ENCODE data around the gene SF3B2.
"Not testable (repeated sequence)": the region's sequence is repeated elsewhere in the genome, so short reads cannot be mapped to it uniquely, and the experiment has no call there.

Gene SF3B2, protein sequence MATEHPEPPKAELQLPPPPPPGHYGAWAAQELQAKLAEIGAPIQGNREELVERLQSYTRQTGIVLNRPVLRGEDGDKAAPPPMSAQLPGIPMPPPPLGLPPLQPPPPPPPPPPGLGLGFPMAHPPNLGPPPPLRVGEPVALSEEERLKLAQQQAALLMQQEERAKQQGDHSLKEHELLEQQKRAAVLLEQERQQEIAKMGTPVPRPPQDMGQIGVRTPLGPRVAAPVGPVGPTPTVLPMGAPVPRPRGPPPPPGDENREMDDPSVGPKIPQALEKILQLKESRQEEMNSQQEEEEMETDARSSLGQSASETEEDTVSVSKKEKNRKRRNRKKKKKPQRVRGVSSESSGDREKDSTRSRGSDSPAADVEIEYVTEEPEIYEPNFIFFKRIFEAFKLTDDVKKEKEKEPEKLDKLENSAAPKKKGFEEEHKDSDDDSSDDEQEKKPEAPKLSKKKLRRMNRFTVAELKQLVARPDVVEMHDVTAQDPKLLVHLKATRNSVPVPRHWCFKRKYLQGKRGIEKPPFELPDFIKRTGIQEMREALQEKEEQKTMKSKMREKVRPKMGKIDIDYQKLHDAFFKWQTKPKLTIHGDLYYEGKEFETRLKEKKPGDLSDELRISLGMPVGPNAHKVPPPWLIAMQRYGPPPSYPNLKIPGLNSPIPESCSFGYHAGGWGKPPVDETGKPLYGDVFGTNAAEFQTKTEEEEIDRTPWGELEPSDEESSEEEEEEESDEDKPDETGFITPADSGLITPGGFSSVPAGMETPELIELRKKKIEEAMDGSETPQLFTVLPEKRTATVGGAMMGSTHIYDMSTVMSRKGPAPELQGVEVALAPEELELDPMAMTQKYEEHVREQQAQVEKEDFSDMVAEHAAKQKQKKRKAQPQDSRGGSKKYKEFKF

DNA sequence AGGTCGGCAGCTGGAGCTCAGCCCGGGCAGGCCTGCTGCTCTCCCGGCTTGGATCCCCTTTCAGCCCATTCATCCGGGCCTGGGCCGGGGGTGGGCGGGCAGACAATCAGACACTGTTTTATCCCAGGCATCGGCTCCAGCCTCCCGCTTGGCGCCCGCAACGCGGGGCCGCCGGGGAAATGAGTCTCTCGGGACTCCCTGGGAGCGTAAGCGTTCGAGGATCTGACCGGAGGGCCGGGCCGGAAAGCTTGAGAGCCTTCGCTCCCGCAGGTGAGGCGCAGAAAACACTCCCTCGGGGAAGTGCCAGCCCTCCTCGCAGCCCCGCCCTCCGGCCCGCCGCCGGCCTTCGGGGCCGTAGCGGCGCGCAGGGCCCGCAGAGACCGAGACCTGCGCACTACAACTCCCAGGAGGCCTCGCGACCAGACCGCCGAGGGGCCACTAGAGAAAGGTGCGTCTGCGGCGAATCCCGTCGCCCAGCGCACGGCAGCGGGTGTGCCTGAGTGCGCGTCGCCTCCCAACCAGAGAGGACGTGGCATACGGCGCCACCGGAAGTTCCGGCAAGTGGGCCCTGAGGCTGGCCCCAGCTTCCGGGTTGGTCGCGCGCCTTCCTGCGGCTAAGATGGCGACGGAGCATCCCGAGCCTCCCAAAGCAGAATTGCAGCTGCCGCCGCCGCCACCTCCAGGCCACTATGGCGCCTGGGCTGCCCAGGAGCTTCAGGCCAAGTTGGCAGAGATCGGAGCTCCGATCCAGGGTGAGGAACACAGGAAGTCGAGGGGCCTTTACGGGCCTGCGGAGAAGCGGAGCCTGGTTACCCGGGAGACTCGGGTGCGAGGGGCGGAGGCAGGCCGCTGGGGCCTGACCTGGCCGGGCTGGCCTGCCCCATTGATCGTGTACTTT lies at the start of gene SF3B2:
TSS of gene SF3B2 (plus strand) at position 599 of the 898 bp plus-strand sequence. CDS start at position 620, 21 bp downstream.
- FAIRE-seq, result no peak

DNA sequence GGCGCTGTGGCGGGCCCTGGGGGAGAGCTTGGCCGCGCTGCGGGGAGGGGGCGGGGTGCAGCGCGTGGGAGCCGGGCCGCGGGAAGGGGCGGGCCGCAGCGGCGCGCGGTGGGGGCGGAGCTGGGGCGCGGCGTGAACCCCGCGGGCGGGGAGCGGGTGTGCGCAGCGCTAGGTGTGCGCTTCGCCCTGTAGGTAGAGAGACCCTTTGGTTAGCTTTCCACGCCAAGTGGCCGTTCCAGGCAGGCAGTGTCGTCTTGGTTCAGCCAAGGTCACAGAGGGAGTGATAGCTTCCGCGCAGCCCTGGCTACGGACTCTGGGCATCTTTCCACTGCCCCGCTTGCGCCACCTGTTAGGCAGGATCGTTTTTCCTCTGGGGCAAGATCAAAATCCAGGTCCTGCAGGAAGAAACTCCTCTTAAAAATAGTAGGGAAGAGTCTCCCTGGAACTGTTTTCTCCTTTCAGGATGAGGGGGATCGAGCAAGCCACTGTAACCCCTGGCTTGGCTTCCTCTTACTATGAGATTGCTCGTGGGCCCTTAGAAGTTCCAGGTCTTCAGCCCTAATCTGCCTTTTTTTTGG lies 49.4 kb upstream of the SF3B2 start:
- FAIRE-seq, result no peak

DNA sequence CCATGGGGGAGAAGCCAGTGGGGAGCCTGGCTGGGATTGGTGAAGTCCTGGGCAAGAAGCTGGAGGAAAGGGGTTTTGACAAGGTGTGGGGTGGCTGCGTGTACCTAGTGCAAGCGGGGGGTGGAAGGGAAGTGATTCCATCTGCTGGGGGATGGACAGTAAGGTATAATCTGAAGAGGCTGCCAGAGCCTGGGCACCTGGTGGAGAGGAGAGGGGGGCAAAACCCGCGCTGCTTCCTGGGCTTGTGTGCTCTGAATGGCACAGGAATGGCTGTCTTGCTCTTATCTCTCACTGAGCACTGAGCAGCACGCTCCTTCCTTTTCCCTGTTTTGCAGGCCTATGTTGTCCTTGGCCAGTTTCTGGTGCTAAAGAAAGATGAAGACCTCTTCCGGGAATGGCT lies 48.9 kb upstream of the SF3B2 start:
- no peak for FAIRE-seq

DNA sequence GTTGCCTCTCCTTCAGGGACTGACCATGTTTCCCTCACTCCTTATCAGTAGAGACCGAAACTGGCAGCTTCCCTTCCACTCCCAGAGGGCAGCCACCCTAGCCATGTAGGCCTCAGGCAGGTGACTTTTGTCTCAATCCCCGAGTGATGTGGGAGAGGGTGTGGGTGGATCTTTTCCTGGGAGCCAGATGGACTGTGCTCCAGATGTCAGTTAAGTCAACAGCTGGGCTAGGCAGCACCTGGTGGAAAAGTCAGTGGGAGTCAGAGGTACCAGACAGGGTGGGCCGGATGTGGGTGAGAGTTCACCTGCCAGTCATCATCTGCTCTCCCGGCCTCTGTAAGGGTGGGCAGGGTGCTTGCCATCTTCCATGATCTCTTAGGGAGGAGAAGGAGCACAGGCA lies 48.0 kb upstream of the SF3B2 start:
- no peak for FAIRE-seq

DNA sequence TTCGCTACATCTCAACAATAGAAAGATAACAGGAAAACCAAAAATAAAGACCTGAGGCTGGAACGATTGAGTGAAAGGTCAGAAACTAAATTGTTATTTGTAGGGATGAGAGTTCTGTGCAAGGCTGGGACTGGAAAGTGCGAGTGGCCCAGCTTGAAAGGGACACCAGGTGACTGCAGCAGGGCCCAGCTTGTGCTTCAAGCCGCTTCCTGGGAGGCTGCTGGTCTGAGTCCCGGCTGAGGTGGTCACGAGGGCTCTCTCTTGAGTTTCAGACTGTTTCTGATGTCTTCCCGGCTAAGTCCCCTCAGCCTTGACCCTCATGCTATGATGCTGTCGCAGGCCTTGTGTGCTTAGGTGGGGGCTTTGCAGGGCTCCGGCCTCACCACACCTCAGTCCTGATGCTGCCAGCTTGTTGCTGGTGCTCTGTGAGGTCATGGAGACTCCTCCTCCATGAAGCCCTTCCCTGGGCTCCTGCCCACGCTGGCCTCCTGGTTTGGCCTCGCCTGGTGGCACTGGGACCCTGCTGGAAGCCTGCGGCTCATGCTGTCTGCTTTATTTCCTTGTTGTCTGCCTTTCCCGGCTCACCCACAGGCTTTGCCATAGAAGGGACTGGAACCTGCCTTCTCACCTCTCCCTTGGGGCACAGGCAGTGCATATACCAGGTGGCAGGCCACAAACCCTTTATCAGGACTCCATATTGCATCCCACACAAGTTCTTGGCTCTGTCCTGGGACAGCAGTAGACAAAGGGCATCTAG lies 45.9 kb upstream of the SF3B2 start:
- no peak for FAIRE-seq

DNA sequence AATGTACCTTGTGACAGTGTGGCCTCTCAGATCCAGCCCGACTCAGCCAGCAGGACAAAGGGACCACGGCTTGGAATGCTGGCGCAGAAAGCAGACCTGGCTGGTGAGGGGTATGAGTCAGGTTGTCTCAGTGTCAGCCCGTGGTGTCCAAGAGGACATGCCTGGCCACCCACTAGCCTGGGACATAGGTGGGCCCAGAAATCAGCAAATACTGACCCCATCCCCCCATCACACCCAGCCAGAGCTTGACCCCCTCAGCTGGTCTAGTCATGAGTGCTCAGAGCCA lies 45.3 kb upstream of the SF3B2 start:
- FAIRE-seq, result no peak

DNA sequence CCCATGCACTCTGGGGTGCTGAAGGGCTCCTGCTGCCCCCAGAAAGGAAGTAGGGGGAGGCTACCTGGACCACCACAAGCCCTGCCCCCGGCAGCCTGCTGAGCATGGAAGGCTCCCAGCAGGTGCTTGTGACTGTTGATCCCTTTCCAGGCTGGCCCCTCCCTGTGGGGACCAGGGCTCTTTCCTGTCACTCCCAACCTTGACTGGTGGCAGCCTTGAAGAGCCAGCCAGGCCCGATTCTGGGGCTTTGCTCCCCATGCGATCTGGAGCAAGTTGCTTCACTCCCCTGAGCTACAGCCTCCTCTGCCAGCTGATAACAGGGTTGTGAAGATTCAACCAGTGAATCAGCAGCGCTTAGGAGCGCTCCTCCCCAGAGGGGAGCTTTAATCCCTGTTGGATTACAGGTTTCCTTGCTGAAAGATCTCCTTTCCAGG lies 44.9 kb upstream of the SF3B2 start:
- no peak for FAIRE-seq

DNA sequence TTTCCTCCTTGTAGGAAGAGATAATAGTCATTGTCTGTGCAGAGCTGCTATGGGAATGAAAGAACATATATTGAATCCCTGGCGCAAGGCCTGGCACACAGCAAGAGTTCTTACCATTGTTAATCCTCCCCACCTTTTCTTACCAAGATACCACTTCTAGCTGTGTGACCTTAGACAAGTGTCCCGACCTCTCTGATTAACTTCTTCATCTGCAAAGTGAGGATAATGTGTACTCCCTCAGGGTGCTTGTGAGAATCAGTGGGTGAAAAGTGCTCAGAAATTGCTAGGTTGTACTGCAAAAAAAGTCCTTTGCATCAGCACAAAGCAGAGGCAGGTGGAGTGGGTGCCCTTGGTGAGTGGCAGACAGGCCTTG lies 44.1 kb upstream of the SF3B2 start:
- FAIRE-seq, result no peak

DNA sequence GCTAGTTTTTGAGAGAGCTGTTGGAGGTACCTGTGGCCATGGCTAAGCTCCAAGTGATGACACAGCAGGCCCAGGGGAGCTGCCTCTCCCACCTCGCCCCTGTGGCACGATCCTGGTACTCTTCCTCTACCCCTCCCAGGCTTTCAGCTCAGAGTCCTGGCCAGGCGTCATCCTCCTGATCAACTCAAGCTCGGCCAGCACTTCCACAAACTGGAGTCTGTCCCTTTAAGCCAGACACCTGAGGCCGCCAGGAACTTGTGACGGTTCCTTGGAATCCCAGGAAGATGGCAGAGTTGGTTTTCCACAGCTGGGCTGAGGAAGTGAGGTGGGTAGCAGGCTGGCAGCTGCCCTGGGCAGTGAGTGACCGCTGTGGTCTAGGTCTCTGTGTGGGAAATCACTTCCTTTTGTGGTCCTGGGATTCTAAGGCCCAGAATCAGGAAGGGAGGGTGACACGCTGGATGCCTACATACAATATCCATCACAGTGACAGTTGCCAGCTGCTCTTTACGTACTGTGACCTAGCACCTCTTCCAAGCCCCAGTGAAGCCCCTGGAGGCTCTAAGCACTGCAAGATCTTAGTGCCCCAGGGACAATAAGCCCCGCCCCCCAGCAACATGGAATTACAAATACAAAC lies 43.6 kb upstream of the SF3B2 start:
- no peak for FAIRE-seq

DNA sequence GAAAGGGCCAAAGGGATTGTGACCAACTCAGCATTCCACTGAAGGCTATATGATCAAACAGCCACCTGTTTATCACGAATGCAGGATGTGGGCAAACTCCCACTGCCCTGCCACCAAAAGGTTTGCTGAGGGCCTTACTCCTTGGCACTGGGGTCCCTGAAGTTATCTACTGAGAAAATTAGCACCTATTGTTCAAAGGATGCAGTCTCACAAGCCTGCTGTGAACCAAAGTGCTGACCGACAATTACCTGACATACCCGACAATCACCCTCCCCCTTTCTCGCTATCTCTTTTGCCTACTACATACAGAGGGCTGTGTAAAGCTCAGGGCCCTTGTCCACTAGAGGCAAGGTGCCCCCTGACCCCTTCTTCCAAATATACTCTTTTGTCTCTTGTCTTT lies 42.1 kb upstream of the SF3B2 start:
- FAIRE-seq, result not testable (repeated sequence)

DNA sequence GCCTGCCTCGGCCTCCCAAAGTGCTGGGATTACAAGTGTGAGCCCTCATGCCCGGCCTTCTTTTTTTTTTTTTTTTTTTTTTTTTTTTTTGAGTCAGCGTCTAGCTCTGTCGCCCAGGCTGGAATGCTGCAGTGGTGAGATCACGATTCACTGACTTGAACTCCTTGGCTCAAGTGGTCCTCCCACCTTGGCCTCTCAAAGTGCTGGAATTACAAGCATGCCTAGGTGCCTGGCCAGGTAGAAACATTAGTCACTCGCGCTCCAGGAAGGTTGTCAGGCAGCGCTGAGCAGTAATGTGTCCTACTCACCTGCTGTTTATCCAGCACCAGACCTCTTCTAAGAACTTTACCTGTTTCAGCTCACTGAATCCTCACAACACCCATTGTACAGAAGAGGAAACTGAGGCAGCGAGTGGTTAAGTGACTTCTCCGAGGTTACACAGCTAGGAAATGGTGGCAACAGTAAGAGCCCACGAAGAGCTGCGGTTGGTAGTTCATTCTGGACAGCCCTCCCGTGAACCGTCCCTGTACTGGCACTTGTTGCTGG lies 40.9 kb upstream of the SF3B2 start:
- no peak for FAIRE-seq

DNA sequence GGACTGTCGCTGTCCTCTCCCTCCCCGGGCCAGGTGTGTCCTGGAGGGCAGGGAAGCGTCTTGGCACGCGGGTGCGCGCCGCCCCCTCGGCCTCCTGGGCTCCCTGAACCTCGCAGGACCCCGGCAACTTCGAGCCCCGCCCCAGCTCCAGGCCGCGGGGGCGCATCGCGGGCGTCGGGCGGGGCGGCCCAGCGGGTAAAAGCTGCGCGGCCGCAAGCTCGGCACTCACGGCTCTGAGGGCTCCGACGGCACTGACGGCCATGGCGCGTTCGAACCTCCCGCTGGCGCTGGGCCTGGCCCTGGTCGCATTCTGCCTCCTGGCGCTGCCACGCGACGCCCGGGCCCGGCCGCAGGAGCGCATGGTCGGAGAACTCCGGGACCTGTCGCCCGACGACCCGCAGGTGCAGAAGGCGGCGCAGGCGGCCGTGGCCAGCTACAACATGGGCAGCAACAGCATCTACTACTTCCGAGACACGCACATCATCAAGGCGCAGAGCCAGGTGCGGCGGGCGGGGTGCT lies 40.3 kb upstream of the SF3B2 start, which contains the start of gene CST6:
TSS of gene CST6 (plus strand) at position 224 of the 519 bp plus-strand sequence. CDS start at position 261, 37 bp downstream.
- FAIRE-seq, result no peak

DNA sequence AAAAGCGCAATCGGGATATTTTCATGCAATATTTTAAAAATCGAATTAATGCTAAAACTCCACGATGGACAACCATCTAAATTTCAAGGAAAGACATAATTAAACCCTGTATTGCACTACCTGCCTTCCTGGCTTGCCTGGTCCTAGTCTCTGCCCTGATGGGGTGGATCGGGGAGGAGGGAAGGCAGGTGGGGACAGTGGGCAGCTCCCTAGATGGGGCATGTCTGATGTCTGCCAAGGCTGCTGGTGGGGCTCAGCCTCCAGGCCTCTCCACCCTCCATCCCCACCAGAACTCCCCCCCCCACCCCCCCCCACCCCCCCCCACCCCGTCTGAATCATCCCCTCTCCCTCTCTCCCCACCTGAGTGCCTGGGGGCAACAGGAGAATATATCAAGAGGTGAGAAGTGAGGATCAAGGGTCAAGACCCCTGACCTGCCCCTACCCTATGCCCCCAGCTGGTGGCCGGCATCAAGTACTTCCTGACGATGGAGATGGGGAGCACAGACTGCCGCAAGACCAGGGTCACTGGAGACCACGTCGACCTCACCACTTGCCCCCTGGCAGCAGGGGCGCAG lies 39.7 kb upstream of the SF3B2 start:
- FAIRE-seq, result no peak

DNA sequence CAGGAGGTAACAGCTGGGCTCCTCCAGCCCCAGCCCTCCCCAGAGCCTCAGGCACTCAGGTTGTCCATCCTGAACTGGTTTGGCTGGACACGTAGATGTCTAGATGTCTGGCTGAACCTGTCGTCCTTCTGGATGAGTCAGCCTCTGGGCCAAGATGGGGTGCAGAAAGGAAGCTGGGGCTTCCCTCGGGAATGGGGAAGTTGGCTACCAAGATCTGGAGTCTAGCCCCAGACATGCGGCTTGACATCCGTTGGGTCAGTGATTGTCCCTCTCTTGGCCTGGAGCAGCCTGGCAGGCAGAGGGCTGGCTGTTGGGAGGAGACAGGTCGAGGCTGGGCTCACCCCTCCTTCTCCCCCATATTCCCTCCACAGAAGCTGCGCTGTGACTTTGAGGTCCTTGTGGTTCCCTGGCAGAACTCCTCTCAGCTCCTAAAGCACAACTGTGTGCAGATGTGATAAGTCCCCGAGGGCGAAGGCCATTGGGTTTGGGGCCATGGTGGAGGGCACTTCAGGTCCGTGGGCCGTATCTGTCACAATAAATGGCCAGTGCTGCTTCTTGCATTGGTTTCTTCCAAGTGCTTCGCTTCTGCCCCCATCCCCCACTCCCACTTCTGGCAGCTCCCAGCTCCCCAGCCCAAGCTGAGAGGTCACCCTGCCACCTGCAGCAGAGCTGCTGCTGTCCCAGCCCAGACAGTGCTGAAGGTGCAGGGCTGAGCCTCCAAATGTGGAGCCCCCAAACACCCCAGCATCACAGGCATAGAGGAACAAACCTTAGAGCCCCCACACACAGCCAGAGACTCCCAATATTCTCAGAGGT lies 39.0 kb upstream of the SF3B2 start:
- FAIRE-seq, result no peak

DNA sequence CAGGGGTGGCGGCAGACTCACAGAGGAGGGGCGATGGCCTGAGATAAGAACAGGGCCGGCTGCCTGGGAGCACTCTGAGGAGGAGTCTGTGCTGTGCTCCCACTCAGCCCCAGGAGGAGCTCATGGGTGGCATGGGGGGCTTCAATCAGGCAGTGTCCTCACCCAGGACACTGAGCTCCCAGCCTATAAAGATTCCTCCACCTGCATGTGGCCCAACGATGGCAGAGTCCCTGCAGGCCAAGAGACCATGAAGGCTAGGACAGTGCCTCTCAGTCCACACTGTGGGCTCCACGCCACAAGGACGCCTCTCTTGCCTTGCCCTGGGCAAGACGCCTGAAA lies 38.4 kb upstream of the SF3B2 start:
- FAIRE-seq, result no peak

DNA sequence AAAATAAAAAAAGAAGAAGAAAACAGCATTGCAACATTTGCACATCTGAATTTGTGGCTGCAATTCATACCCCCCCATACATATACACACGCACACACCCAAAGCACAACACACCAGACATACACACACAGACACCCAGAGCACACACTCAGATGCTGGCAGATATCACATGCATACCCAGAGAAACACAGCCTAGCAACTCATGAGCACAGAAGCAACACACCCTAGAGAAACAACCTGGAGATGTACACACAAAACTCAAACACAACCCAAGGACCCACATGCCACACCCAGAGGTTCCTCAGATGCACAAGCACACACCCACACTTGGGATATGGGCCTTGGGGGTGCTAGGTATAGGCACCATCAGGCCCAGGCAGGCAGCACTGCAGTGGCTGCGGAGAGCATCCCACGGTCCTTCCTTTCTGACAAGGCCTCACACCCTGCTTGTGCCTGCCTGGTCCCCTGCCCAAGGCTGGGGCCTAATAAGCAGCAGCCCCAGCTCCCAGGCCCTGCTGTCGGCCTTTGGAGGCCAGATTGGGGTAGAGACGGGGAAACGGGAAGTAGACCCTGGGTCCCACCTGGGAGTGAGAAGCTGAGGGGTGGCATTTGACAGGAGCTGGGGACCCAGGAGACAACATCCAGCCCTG lies 37.2 kb upstream of the SF3B2 start:
- FAIRE-seq, result no peak

DNA sequence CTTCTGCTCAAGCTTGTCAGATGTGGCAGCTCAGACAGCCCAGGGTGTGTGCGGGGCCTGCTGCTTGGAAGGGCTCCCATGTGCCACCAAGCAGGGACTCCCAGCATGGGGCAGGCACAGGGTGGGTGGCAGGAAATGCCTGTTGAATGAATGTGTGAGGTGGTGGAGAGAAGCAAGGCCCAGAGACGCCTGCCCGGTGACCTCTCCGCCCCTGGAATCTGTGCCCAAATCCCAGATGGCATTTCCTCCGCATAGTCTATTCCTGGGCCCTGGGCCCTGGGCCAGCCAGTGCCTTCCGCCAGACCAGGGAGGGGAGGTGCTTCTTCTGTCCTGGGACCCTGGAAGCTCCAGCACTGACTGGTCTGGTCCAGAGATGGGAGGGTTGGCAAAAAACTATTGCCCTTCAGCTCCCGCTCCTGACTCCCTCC lies 36.7 kb upstream of the SF3B2 start:
- FAIRE-seq, result no peak

DNA sequence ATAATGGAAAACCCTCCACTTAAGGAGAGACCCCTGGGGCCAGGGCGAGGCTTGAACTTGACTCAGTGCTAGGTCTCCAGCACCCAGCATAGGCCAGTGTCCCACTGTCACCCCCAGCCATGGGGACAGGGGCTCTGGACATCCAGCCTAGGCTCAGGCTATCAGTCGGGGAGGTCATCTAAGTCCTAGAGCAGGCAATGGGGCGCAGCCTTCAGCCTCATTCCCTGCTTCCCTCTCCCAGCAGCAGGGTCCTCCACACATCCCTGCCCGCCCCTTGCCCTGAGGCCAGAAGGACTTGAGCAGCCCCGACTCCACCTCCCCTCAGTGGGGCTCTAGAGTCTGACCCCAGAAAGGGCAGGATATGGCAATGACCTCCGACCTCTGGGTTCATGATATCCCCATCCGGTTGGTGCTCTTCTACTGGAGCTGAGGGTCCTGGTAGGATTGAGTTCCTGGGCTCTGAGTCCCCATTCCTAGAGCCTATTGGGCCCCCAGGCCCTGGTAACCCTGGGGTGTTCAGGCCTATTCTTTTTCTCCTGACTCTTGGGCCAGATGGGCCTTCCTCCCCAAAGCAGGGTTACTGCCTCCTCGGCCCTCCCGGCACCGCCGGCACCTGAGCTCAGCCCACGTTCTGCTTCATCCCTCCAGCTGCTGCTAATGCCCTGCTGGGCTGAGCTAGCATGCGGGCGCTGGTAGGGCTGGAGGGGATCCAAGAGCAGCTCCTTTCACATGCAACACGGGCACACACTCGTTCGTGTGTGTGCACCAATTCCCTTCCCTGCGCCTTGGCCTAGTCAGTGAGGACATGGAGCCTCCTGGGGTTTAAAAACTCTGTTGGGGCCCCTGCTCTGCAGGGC lies 36.0 kb upstream of the SF3B2 start:
- no peak for FAIRE-seq

All from islet of Langerhans (tissue), 1 donor.